Gastroesophageal sphincter (tissue), 4 donors: ENCODE data around the gene MAN1A1. TPM values are rescaled to one million over a fixed set of nuclear protein-coding genes. Genes with fewer than 3 reads are reported as not detected.

Source experiments
- ATAC-seq: fragments of 150-250 bp; one replicate; pipeline ENCODE4 v1.9.1; 2016; ENCODE audit warnings: mild to moderate bottlenecking, moderate library complexity
- H3K27ac ChIP-seq, 4 donors: fragments of 200-600 bp; sonication (generic) in 3 of 4; 1 replicate in 3 of 4; 2 replicates in 1 of 4; pipeline ENCODE4 v1.5.1; 2016 to 2019
- H3K27me3 ChIP-seq: fragments of 200-600 bp; sonication (generic); one replicate; pipeline ENCODE4 v1.5.1; 2019
- H3K36me3 ChIP-seq, 2 donors: fragments of 200-600 bp; sonication (generic); one replicate each; pipeline ENCODE4 v1.5.1; 2019; ENCODE audit warnings: control low read depth in 1 of 2
- H3K4me1 ChIP-seq, 3 donors: fragments of 200-600 bp; sonication (generic); 1 replicate in 2 of 3; 2 replicates in 1 of 3; pipeline ENCODE4 v1.5.1; 2016 to 2019; ENCODE audit warnings: control low read depth in 2 of 3
- H3K4me3 ChIP-seq, 2 donors: fragments of 200-600 bp; sonication (generic); one replicate each; pipeline ENCODE4 v1.5.1; 2019; ENCODE audit warnings: mild to moderate bottlenecking in 1 of 2, moderate library complexity in 1 of 2
- H3K9me3 ChIP-seq, 3 donors: fragments of 200-600 bp; sonication (generic); one replicate each; pipeline ENCODE4 v1.5.1; 2017 to 2019; ENCODE audit warnings: control low read depth in 2 of 3
- CTCF ChIP-seq, 4 experiments: fragments of 200-600 bp in 2 of 4; fragments of 450-650 bp in 2 of 4; sonication (generic) in 1 of 4; IDR thresholded peaks; one replicate each; pipeline ENCODE4 v1.5.1; 2017 to 2019; ENCODE audit warnings: antibody characterized with exemption in 4 of 4, mild to moderate bottlenecking in 2 of 4, moderate library complexity in 2 of 4
- EP300 ChIP-seq: sonication (generic); formaldehyde crosslinking; IDR thresholded peaks from one replicate; pipeline ENCODE4 v1.6.1; 2017; ENCODE audit warnings: antibody characterized with exemption, mild to moderate bottlenecking
- POLR2A ChIP-seq, 2 donors: fragments of 450-650 bp; IDR thresholded peaks; one replicate each; pipeline ENCODE4 v1.6.1; 2017; ENCODE audit warnings: antibody characterized with exemption in 2 of 2, mild to moderate bottlenecking in 2 of 2, moderate library complexity in 1 of 2
- POLR2AphosphoS5 ChIP-seq: sonication (generic); formaldehyde crosslinking; IDR thresholded peaks from one replicate; pipeline ENCODE4 v1.6.1; 2017; ENCODE audit warnings: antibody characterized with exemption
- WGBS, 2 donors: methylation state at CpG; one replicate each; pipeline ENCODE4 v1.1.5; 2018; ENCODE audit warnings: low coverage in 1 of 2; 5-methylcytosine and 5-hydroxymethylcytosine counted together
- total RNA-seq, 4 donors: library from RNA; depleted of rRNA; stranded (reverse); fragments of >200 nt; gene quantifications; one replicate each; pipeline ENCODE4 v1.1.0, GENCODE V29; 2016

Gene MAN1A1
- total RNA-seq, 4 donors from 2014 or later = 73.3 to 177 (median 110) TPM

GRCh38 chr6:119176445-119176844 lies 173.1 kb downstream of the MAN1A1 start:
- Histone ChIP-seq H3K27ac (no peak overlapping the region), H3K4me3 (no peak overlapping the region), H3K36me3 (peaks cover 0 to 27% of the 10 kb centered on the region in 2 donors), H3K9me3 (no peaks in the 10 kb centered on the region), H3K27me3 (no peaks in the 10 kb centered on the region), H3K4me1 (peaks cover 0 to 31% (median 11%) of the 10 kb centered on the region in 3 donors)
- ATAC-seq = no peak
- no peak for TF ChIP-seq CTCF (IDR thresholded peaks at IDR 0.05)
- TF ChIP-seq POLR2A (IDR thresholded peaks at IDR 0.05) = no peak
- TF ChIP-seq EP300 = no peak
- TF ChIP-seq POLR2AphosphoS5 = no peak
- 69 to 93% methylated on average over 2 to 3 of the region's 3 CpGs for WGBS, 2 donors

DNA sequence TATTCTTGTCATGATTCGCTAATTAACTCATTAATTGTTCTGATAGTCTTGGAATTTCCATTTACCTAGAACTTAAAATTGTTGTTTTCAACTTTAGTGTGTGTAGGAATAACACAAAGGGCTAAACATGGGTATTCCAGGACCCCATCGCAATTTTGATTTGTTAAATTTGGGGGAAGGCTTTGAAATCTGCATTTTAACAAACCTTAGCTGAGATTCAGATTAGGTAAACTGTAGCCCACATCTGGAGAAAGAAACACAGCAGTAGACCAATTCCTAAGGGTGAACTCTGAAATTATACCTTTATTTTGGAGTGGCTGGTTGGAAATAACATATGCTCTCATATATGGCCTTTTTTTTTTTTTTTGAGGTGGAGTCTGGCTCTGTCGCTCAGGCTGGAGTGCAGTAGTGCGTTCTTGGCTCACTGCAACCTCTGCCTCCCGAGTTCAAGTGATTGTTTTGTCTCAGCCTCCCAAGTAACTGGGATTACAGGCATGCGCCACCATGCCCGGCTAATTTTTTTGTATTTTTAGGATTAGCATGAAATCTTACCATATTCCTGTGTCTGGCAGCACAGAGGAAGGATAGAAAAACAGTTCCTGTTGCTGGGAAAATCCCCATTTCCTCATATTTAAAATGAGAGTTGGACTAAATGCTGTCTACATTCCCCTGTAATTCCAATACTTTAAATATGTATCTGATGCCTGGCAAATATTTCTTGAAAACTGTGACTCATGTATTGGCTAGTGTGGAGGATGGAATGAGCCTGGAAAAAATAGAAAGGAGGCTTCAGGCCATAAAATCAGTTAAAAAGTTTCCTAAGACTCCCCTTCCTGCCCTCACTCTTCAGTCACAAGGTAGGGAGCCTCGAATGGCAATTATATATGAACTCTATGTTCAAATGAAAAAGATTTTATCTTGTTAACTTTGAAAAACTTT lies 174.4 kb downstream of the MAN1A1 start:
- Histone ChIP-seq H3K27me3 (no peaks in the 10 kb centered on the region), H3K4me3 (no peak overlapping the region), H3K36me3 (peaks cover 0 to 18% of the 10 kb centered on the region in 2 donors), H3K27ac (no peak overlapping the region), H3K9me3 (no peaks in the 10 kb centered on the region), H3K4me1 (peaks cover 3 to 41% (median 11%) of the 10 kb centered on the region in 3 donors)
- ATAC-seq = no peak
- 79 to 82% methylated on average over 5 to 8 of the region's 8 CpGs for WGBS, 2 donors
- TF ChIP-seq POLR2AphosphoS5 (no peak), EP300 (no peak), POLR2A (IDR thresholded peaks at IDR 0.05) (no peak), CTCF (IDR thresholded peaks at IDR 0.05) (no peak)

DNA sequence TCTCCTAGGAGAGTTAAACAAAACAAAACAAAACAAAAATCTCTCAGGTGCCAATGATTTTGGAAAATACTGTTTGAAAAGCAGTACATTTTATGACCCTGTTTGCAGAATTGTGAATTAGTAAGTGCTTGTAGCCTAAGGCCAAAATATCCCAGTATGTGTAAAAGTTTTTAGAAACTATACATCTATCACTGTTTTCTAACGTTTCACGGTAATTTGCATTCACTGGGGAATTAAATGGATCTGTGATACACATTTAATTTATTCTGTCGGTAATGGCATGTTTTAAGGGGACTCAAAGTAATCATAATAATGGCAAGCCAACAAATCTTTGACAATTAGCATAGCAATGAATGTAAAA lies 175.5 kb downstream of the MAN1A1 start:
- Histone ChIP-seq H3K36me3 (peaks cover 0 to 7% of the 10 kb centered on the region in 2 donors), H3K4me3 (no peak overlapping the region), H3K4me1 (peaks cover 3 to 41% (median 11%) of the 10 kb centered on the region in 3 donors), H3K9me3 (no peaks in the 10 kb centered on the region), H3K27me3 (no peaks in the 10 kb centered on the region), H3K27ac (peak overlapping the region in 1 of 4 donors; percentile 24)
- no peak for ATAC-seq
- TF ChIP-seq EP300 (no peak), POLR2AphosphoS5 (no peak), CTCF (IDR thresholded peaks at IDR 0.05) (no peak), POLR2A (IDR thresholded peaks at IDR 0.05) (no peak)
- WGBS, 2 donors = 21 to 39% methylated on average over 3 of the region's 3 CpGs

GRCh38 chr6:119173249-119174084 lies 176.1 kb downstream of the MAN1A1 start:
- Histone ChIP-seq H3K27me3 (no peaks in the 10 kb centered on the region), H3K36me3 (peaks cover 0 to under 1% of the 10 kb centered on the region in 2 donors), H3K27ac (peak overlapping the region in 1 of 4 donors; percentile 24), H3K4me1 (peaks cover 3 to 41% (median 11%) of the 10 kb centered on the region in 3 donors), H3K9me3 (no peaks in the 10 kb centered on the region), H3K4me3 (no peak overlapping the region)
- TF ChIP-seq CTCF (IDR thresholded peaks at IDR 0.05) (no peak), POLR2AphosphoS5 (no peak), POLR2A (IDR thresholded peaks at IDR 0.05) (no peak), EP300 (no peak)
- WGBS, 2 donors = 24 to 44% methylated on average over 4 to 6 of the region's 6 CpGs
- no peak for ATAC-seq
